GM19468 (cell line): ENCODE results near the gene KCNK10.

Experiments used
- ATAC-seq: cut with Tn5 transposase; IDR thresholded peaks from one replicate; pipeline ENCODE4 v1.9.1; 2021; ENCODE audit warnings: mild to moderate bottlenecking, moderate library complexity, moderate number of reproducible peaks; ENCODE audit not compliant: unreplicated experiment; ENCODE audit errors: extremely low read depth

The KCNK10 gene

GRCh38 chr14:88321692-88322503 lies 1.2 kb downstream of the KCNK10 start:
- ATAC-seq = no peak

GRCh38 chr14:88318406-88318805 lies 4.7 kb downstream of the KCNK10 start:
- no peak for ATAC-seq

GRCh38 chr14:88316521-88316920 lies 6.5 kb downstream of the KCNK10 start:
- no peak for ATAC-seq

GRCh38 chr14:88312257-88312656 lies 10.8 kb downstream of the KCNK10 start:
- ATAC-seq = no peak

GRCh38 chr14:88311780-88312179 lies 11.3 kb downstream of the KCNK10 start:
- no peak for ATAC-seq

GRCh38 chr14:88310449-88310848 lies 12.6 kb downstream of the KCNK10 start:
- ATAC-seq = no peak

- no peak for ATAC-seq
Observed at GRCh38 chr14:88310021-88310420, 13.0 kb downstream of the KCNK10 start.

- ATAC-seq = no peak
Observed at GRCh38 chr14:88305528-88306322, 17.3 kb downstream of the KCNK10 start.

- ATAC-seq = no peak
Observed at GRCh38 chr14:88303041-88303440, 20.0 kb downstream of the KCNK10 start.

GRCh38 chr14:88301381-88301780 lies 21.7 kb downstream of the KCNK10 start:
- ATAC-seq = no peak

- no peak for ATAC-seq
Observed at GRCh38 chr14:88300817-88301216, 22.3 kb downstream of the KCNK10 start.

GRCh38 chr14:88299865-88300530 lies 23.1 kb downstream of the KCNK10 start:
- peak; percentile 63 for ATAC-seq

GRCh38 chr14:88297306-88297705 lies 25.8 kb downstream of the KCNK10 start:
- no peak for ATAC-seq

GRCh38 chr14:88296351-88296750 lies 26.7 kb downstream of the KCNK10 start:
- no peak for ATAC-seq

- ATAC-seq = no peak
Observed at GRCh38 chr14:88289996-88290395, 33.1 kb downstream of the KCNK10 start.

- no peak for ATAC-seq
Observed at GRCh38 chr14:88289234-88289633, 33.8 kb downstream of the KCNK10 start.

- no peak for ATAC-seq
Observed at GRCh38 chr14:88286309-88286708, 36.8 kb downstream of the KCNK10 start.

GRCh38 chr14:88281447-88281846 lies 41.6 kb downstream of the KCNK10 start:
- ATAC-seq = no peak

- no peak for ATAC-seq
Observed at GRCh38 chr14:88276923-88277596, 46.0 kb downstream of the KCNK10 start.
